22Rv1 (cell line): ENCODE results near the gene KRTAP13-3.

Experiments used
- H3K27ac ChIP-seq: fragments of 450-650 bp; 2 replicates; pipeline ENCODE4 v1.5.1; 2017
- CTCF ChIP-seq: fragments of 450-650 bp; IDR thresholded peaks from 2 replicates; pipeline ENCODE4 v1.5.1; 2017; ENCODE audit warnings: mild to moderate bottlenecking
- ZFX ChIP-seq: fragments of 450-650 bp; IDR thresholded peaks from 2 replicates; pipeline ENCODE4 v1.6.1; 2017; ENCODE audit warnings: antibody characterized with exemption, borderline replicate concordance

The KRTAP13-3 gene

GRCh38 chr21:30439975-30440374 is 14.2 kb upstream of the KRTAP13-3 start, which contains the start of gene KRTAP15-1:
Gene KRTAP15-1, plus strand, starts transcription at chr21:30440275. Its CDS starts 53 bp downstream, at chr21:30440328.
- no peak within 1 kb of the TSS for H3K27ac ChIP-seq
- TF ChIP-seq ZFX = no peak
- TF ChIP-seq CTCF = no peak

DNA sequence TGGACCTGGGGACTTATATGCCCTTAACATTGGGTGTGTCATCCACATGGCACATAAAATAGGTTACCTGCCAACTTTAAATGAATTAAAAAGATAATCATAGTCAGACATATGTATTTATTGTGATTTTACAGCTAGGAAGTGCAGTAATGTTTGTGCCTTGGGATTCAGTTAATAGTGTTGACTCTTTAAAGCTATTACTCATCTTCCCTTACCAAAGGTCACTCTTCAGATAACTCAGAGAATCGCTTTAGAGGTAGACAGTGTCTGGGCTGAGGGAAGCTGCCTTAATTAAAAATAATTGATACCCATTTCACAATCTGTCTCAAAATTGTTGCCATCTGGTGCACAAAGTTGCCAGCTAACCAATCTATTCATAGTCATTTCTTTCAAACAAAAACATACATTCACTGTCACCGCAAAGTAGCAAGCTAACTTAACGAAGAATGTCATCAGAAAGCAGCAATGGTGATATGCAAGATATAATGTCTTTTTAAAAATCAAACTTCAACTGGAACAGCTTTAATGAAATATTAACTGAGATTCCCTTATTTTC is 11.4 kb upstream of the KRTAP13-3 start:
- H3K27ac ChIP-seq = no peak overlapping the region
- TF ChIP-seq CTCF (no peak), ZFX (no peak)

- H3K27ac ChIP-seq = no peak overlapping the region
- TF ChIP-seq CTCF (peak; percentile 82), ZFX (no peak)
Measured at GRCh38 chr21:30434033-30434631, 8.4 kb upstream of the KRTAP13-3 start.

- no peak within 1 kb of the TSS for H3K27ac ChIP-seq
- no peak for TF ChIP-seq CTCF
Measured at GRCh38 chr21:30430170-30430655, 4.5 kb upstream of the KRTAP13-3 start, which contains the start of gene KRTAP13-4. Gene KRTAP13-4, plus strand, starts transcription at chr21:30430220. Its CDS starts 56 bp downstream, at chr21:30430276.

- H3K27ac ChIP-seq = no peak overlapping the region
- TF ChIP-seq CTCF = no peak
- TF ChIP-seq ZFX = no peak
Measured at GRCh38 chr21:30426731-30427130, 1.0 kb upstream of the KRTAP13-3 start.

DNA sequence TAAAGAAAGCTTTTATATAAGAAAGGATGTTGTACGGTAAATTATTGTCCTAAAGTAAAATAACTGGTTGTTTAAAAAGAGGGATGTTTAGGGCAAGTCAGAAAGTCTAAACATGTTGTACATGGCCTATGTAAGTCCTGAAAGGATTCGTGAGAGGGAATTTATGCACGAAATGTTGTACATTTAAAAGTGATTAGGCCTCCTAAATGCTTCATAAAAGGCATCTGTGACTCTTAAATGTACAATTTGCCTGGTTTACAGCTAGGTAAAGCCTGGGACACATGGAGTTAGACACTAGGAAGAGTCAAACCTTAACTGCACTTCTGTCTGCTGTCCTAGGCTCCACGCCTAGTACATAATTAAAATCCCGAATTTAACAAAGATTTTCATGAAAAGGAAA is 9.7 kb downstream of the KRTAP13-3 start:
- TF ChIP-seq ZFX (no peak), CTCF (no peak)

DNA sequence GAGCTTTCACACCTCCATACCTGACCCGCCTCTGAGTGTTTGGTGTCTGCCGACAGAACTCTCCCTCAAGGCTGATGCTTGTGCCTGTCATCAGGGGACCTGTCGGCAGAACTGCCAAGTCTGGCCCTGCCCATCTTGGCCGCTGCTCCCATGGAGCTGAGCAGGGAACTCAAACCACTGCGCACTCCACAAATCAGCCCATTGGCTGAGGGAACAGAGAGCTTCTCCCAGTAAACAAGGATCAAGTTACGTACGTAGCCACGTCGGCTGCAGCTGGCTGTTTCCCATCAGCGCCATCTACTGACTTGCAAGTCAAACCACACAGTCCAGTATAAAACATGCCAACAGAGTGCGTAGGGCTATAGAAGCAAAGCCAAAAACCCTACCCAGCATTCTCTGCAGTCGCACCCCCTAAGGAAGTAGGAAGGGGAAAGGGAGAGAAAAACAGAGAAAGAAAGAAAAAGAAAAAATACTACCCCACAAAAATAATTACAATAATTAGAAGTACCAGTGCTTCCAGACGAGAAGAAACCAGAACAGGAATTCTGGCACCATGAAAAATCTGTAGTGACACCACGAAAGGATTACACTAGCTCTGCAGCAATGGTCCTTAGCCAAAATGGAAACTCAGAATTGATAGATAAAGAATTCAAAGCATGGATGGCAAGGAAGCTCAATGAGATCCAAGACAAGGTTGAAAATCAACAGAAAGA is 16.8 kb downstream of the KRTAP13-3 start:
- TF ChIP-seq ZFX (no peak), CTCF (peak; percentile 94)
- no peak overlapping the region for H3K27ac ChIP-seq

More for the DNA sequence above, 9.7 kb downstream of the KRTAP13-3 start:
- H3K27ac ChIP-seq = no peak overlapping the region
